Bronchial epithelial cell (primary cell): Measurements from ENCODE around the gene SMG7. TPM values are rescaled to one million over a fixed set of nuclear protein-coding genes. Genes with fewer than 3 reads are reported as not detected.

ENCODE experiments used
- DNase-seq: peaks from one replicate; pipeline ENCODE4 v3.0.0-alpha.2; 2010; ENCODE audit warnings: low read depth
- FAIRE-seq: peaks from 2 replicates; lab custom pipeline; 2011; peaks lifted over from hg19 to GRCh38; lab: Jason Lieb, UNC
- H3K27me3 ChIP-seq: 2 replicates; pipeline ENCODE4 v1.5.1; 2011; ENCODE audit warnings: low read length; ENCODE audit not compliant: control insufficient read depth, insufficient read depth
- H3K36me3 ChIP-seq: 2 replicates; pipeline ENCODE4 v1.5.1; 2011; ENCODE audit warnings: low read length; ENCODE audit not compliant: control insufficient read depth, insufficient read depth
- H3K4me3 ChIP-seq: 2 replicates; pipeline ENCODE4 v1.5.1; 2011; ENCODE audit warnings: mild to moderate bottlenecking, low read depth, low read length, control low read depth
- CTCF ChIP-seq: IDR thresholded peaks from 2 replicates; pipeline ENCODE4 v1.5.1; 2011; ENCODE audit warnings: mild to moderate bottlenecking, moderate library complexity, low read length, control low read depth, inconsistent platforms; ENCODE audit not compliant: insufficient read depth, severe bottlenecking
- total RNA-seq: library from RNA; depleted of rRNA; stranded (reverse); fragments of >200 nt; gene quantifications from 2 replicates; pipeline ENCODE4 v1.2.1, GENCODE V29; 2014

Gene SMG7
- total RNA-seq, 1 donor from 2014 or later = 17.9 TPM

DNA sequence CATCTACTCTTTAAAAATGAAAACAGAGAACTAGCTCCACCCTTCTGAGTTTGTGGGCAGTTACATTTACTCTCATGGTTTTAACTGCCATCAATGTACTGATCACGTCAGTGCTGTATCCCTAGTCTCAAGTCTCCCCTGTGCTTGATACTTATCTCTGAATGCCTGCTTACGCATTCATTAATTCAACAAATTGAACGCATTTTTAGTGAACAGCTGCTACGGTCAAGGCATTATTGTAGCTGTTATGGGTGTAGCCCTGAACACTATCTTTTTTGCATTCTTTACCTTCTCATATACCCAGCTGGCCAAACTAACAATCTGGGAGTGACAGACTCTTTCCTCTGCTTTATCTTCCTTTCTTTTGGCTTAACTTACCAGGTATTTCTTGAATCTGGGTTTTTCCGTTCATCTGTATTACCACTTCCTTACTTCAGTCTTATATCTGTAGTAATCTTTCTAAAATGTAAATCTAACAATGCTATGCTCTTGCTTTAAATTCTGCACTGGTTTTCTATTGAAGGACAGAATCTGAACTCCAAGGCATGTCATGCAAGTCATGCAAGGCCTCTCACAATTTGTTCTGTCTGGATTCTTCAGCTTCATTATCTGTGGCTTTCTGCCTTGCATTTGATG is 33.3 kb downstream of the SMG7 start:
- H3K36me3 ChIP-seq = no peaks in the 10 kb centered on the region
- FAIRE-seq = no peak

GRCh38 chr1:183506561-183506960 is 34.3 kb downstream of the SMG7 start:
- no peak for TF ChIP-seq CTCF
- Histone ChIP-seq H3K27me3 (no peaks in the 10 kb centered on the region), H3K36me3 (no peaks in the 10 kb centered on the region), H3K4me3 (no peak overlapping the region)
- FAIRE-seq = no peak
- DNase-seq = no peak

More for the DNA sequence above, 33.3 kb downstream of the SMG7 start:
- no peak overlapping the region for H3K4me3 ChIP-seq
- no peaks in the 10 kb centered on the region for H3K27me3 ChIP-seq
- TF ChIP-seq CTCF = no peak
- no peak for DNase-seq

GRCh38 chr1:183508694-183509093 is 36.4 kb downstream of the SMG7 start:
- TF ChIP-seq CTCF = no peak
- no peak overlapping the region for H3K4me3 ChIP-seq
- FAIRE-seq = no peak
- no peak for DNase-seq
- no peaks in the 10 kb centered on the region for H3K27me3 ChIP-seq
- H3K36me3 ChIP-seq = no peaks in the 10 kb centered on the region

- H3K4me3 ChIP-seq = no peak overlapping the region
- no peaks in the 10 kb centered on the region for H3K36me3 ChIP-seq
- FAIRE-seq = no peak
- TF ChIP-seq CTCF = no peak
- no peak for DNase-seq
- H3K27me3 ChIP-seq = no peaks in the 10 kb centered on the region
Observed at GRCh38 chr1:183512450-183512849, 40.2 kb downstream of the SMG7 start.

GRCh38 chr1:183514235-183514634 is 41.9 kb downstream of the SMG7 start:
- no peak for TF ChIP-seq CTCF
- peak; percentile 30 for DNase-seq
- no peak overlapping the region for H3K4me3 ChIP-seq
- H3K27me3 ChIP-seq = no peaks in the 10 kb centered on the region
- FAIRE-seq = no peak
- H3K36me3 ChIP-seq = peaks cover 1% of the 10 kb centered on the region
